Measurements from ENCODE around the gene MMP24. TPM values are rescaled to one million over a fixed set of nuclear protein-coding genes. Genes with fewer than 3 reads are reported as not detected.
"Not testable (repeated sequence)": the region's sequence is repeated elsewhere in the genome, so short reads cannot be mapped to it uniquely, and the experiment has no call there.

The MMP24 gene
- total RNA-seq, 1 experiment from 2014 or later: 13.0 TPM

DNA sequence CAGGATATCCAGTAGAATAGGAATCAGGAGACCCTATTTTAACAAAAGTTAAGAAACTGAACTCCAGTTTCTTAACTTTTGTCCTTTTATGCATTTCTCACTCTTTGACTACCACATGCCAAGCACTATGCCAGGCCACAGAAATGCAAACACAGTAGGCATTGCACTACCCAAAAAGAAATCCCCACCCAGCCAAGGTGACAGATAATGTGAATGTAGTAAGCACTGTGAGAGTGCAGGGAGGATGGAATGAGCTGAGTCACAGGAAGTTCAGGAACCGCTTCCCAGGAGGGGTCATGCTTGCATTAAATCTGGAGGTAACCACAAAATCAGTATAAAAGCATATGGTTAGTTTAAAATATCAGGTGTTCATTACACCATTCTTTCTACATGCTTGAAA lies 85.8 kb downstream of the MMP24 start:
- Mint-ChIP-seq H3K4me3 (ENCODE audit: unreplicated experiment) (no peak overlapping the region), H3K36me3 (ENCODE audit: insufficient read depth, unreplicated experiment) (peaks cover 27% of the 10 kb centered on the region), H3K27me3 (ENCODE audit: insufficient read depth, unreplicated experiment) (no peaks in the 10 kb centered on the region), H3K9me3 (ENCODE audit: unreplicated experiment) (no peaks in the 10 kb centered on the region), H3K27ac (ENCODE audit: unreplicated experiment) (no peak overlapping the region), H3K4me1 (ENCODE audit: low read depth, unreplicated experiment) (peaks cover 35% of the 10 kb centered on the region)
- TF ChIP-seq, protein P1, sequence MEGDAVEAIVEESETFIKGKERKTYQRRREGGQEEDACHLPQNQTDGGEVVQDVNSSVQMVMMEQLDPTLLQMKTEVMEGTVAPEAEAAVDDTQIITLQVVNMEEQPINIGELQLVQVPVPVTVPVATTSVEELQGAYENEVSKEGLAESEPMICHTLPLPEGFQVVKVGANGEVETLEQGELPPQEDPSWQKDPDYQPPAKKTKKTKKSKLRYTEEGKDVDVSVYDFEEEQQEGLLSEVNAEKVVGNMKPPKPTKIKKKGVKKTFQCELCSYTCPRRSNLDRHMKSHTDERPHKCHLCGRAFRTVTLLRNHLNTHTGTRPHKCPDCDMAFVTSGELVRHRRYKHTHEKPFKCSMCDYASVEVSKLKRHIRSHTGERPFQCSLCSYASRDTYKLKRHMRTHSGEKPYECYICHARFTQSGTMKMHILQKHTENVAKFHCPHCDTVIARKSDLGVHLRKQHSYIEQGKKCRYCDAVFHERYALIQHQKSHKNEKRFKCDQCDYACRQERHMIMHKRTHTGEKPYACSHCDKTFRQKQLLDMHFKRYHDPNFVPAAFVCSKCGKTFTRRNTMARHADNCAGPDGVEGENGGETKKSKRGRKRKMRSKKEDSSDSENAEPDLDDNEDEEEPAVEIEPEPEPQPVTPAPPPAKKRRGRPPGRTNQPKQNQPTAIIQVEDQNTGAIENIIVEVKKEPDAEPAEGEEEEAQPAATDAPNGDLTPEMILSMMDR (IDR thresholded peaks at IDR 0.05; ENCODE audit: insufficient read depth in 1 of 2, low read depth in 1 of 2, low read length in 1 of 2, severe bottlenecking in 1 of 2, unreplicated experiment in 1 of 2): no peak
- Histone ChIP-seq H3K4me1 (peaks cover 32% of the 10 kb centered on the region), H3K4me3 (ENCODE audit: low read depth, low read length) (no peak overlapping the region), H3K27me3 (replicated peaks; ENCODE audit: control insufficient read depth, insufficient read depth, low read length) (no peaks in the 10 kb centered on the region), H3K36me3 (ENCODE audit: control insufficient read depth, insufficient read depth, low read length) (peaks cover 3% of the 10 kb centered on the region; the same call in 1 of the 2 replicates), H3K9me3 (no peaks in the 10 kb centered on the region)
- no peak for DNase-seq
- CTCF ChIA-PET: interaction anchor here (0.7 kb wide), 1 partner anchor 15 kb away, joined by 5 read pairs; no protein-coding TSS in a partner anchor
- POLR2A ChIA-PET: no interaction called here
- intact Hi-C loops (cut with micrococcal nuclease; ENCODE audit: unreplicated experiment): no loop called here
- BruUV-seq (replicated peaks): no TSS peak

DNA sequence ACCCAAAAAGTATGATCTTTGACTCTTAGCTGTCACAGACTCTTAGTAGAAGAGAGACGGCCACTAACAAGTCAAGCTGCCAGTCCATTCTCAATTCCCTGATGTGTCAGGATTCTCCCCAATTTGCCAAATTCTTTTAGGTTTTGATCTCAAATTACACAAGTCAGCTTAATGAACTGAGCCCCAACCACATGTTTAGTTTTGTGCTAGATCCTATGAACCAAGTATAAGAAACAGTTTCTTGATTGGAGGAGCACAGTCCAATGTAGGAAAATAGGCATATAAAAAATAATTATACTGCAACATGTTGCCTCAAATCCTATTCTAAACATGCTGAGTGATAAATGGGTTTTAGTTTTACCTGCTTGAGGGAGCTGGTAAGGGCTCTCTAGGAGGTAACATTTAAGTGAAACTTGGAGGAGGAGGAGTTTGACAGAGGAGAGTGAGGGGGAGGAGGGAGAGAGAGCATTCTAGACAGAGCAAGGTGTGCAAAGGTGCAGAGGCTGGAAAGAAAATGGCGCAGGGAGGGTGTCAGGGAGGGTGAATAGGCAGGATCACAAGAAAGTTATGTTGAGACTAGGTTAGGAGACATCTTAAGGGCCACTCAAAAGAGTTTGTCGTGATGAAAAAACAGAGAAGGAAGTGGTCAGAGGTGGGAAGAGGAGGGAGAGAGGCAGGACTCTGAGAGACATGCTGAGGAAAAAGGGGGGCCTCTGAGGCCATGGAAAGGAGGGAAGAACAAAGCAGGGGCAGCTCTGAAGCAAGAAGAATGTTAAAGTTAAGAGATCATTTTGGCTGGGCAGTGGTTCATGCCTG lies 88.5 kb downstream of the MMP24 start:
- Mint-ChIP-seq H3K9me3 (ENCODE audit: unreplicated experiment) (no peaks in the 10 kb centered on the region), H3K27ac (ENCODE audit: unreplicated experiment) (peak overlapping the region; percentile 24), H3K36me3 (ENCODE audit: insufficient read depth, unreplicated experiment) (peaks cover 22% of the 10 kb centered on the region), H3K27me3 (ENCODE audit: insufficient read depth, unreplicated experiment) (no peaks in the 10 kb centered on the region), H3K4me3 (ENCODE audit: unreplicated experiment) (no peak overlapping the region), H3K4me1 (ENCODE audit: low read depth, unreplicated experiment) (peaks cover 55% of the 10 kb centered on the region)
- DNase-seq: no peak
- no peaks in the 10 kb centered on the region for H3K27me3 ChIP-seq (replicated peaks; ENCODE audit: control insufficient read depth, insufficient read depth, low read length)
- H3K9me3 ChIP-seq: no peaks in the 10 kb centered on the region
- no peak overlapping the region for H3K4me3 ChIP-seq (ENCODE audit: low read depth, low read length)
- H3K4me1 ChIP-seq: peaks cover 54% of the 10 kb centered on the region
- BruUV-seq (replicated peaks): no TSS peak
- POLR2A ChIA-PET: no interaction called here
- peaks cover 1% of the 10 kb centered on the region; the same call in 1 of the 2 replicates for H3K36me3 ChIP-seq (ENCODE audit: control insufficient read depth, insufficient read depth, low read length)
- TF ChIP-seq, protein P1 (IDR thresholded peaks at IDR 0.05; ENCODE audit: insufficient read depth in 1 of 2, low read depth in 1 of 2, low read length in 1 of 2, severe bottlenecking in 1 of 2, unreplicated experiment in 1 of 2): no peak
- CTCF ChIA-PET: interaction anchor here (0.7 to 1.8 kb wide), 2 partner anchors 15 to 20 kb away, joined by 3 to 7 read pairs; no protein-coding TSS in a partner anchor
- intact Hi-C loops (cut with micrococcal nuclease; ENCODE audit: unreplicated experiment): no loop called here

DNA sequence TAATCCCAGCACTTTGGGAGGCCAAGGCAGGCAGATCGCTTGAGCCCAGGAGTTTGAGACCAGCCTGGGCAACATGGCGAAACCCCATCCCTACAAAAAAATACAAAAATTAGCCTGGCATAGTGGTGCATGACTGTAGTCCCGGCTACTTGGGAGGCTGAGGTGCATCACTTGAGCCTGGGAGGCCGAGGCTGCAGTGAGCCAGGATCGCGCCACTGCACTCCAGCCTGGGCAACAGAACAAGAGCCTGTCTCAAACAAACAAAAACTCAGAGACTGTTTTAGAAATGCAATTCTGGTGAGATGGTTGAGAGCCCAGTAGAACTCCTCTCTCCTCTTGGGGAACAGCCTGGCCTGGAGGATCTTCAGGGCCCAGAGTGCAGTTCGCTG lies 89.1 kb downstream of the MMP24 start:
- H3K4me3 Mint-ChIP-seq (ENCODE audit: unreplicated experiment); BruUV-seq (replicated peaks); H3K27me3 ChIP-seq (replicated peaks; ENCODE audit: control insufficient read depth, insufficient read depth, low read length); H3K9me3 Mint-ChIP-seq (ENCODE audit: unreplicated experiment); H3K27me3 Mint-ChIP-seq (ENCODE audit: insufficient read depth, unreplicated experiment); H3K4me3 ChIP-seq (ENCODE audit: low read depth, low read length); H3K9me3 ChIP-seq; POLR2A ChIA-PET; DNase-seq; H3K36me3 ChIP-seq (ENCODE audit: control insufficient read depth, insufficient read depth, low read length); intact Hi-C loops (cut with micrococcal nuclease; ENCODE audit: unreplicated experiment); CTCF ChIA-PET: not testable (repeated sequence)
- peaks cover 61% of the 10 kb centered on the region for H3K4me1 Mint-ChIP-seq (ENCODE audit: low read depth, unreplicated experiment)
- peaks cover 60% of the 10 kb centered on the region for H3K4me1 ChIP-seq
- peaks cover 19% of the 10 kb centered on the region for H3K36me3 Mint-ChIP-seq (ENCODE audit: insufficient read depth, unreplicated experiment)
- H3K27ac Mint-ChIP-seq (ENCODE audit: unreplicated experiment): peak overlapping the region; percentile 24

Measured in Caco-2 (cell line).